NK-92 treated with Interleukin-12 subunit alpha and Interleukin-12 subunit beta, amount 100 ng/mL, for 24 hours (cell line): ENCODE data around the gene CAMTA1.

Experiments used
- DNase-seq: peaks from one replicate; lab custom pipeline; 2025; lab: John Stamatoyannopoulos, UW

The CAMTA1 gene

GRCh38 chr1:6852136-6852890 is 67.1 kb downstream of the CAMTA1 start:
- no peak for DNase-seq

- DNase-seq: no peak
Measured at GRCh38 chr1:6854166-6854565, 68.9 kb downstream of the CAMTA1 start.

- DNase-seq: no peak
Measured at GRCh38 chr1:6857831-6858230, 72.6 kb downstream of the CAMTA1 start.

GRCh38 chr1:6858596-6858995 is 73.3 kb downstream of the CAMTA1 start:
- no peak for DNase-seq

- no peak for DNase-seq
Measured at GRCh38 chr1:6859415-6860343, 74.4 kb downstream of the CAMTA1 start.

GRCh38 chr1:6860401-6860800 is 75.1 kb downstream of the CAMTA1 start:
- DNase-seq: no peak

GRCh38 chr1:6861075-6861724 is 75.9 kb downstream of the CAMTA1 start:
- no peak for DNase-seq

- DNase-seq: no peak
Measured at GRCh38 chr1:6862906-6863305, 77.7 kb downstream of the CAMTA1 start.

GRCh38 chr1:6864166-6864565 is 78.9 kb downstream of the CAMTA1 start:
- no peak for DNase-seq

GRCh38 chr1:6866825-6867224 is 81.6 kb downstream of the CAMTA1 start:
- no peak for DNase-seq

GRCh38 chr1:6867321-6867720 is 82.1 kb downstream of the CAMTA1 start:
- no peak for DNase-seq

GRCh38 chr1:6867729-6868659 is 82.7 kb downstream of the CAMTA1 start:
- no peak for DNase-seq

GRCh38 chr1:6868660-6869380 is 83.6 kb downstream of the CAMTA1 start:
- no peak for DNase-seq

GRCh38 chr1:6869545-6869944 is 84.3 kb downstream of the CAMTA1 start:
- DNase-seq: no peak

GRCh38 chr1:6870086-6870485 is 84.8 kb downstream of the CAMTA1 start:
- no peak for DNase-seq

GRCh38 chr1:6870571-6870970 is 85.3 kb downstream of the CAMTA1 start:
- no peak for DNase-seq

GRCh38 chr1:6871300-6871972 is 86.2 kb downstream of the CAMTA1 start:
- DNase-seq: no peak

GRCh38 chr1:6872573-6873261 is 87.5 kb downstream of the CAMTA1 start:
- DNase-seq: no peak

GRCh38 chr1:6873298-6874015 is 88.2 kb downstream of the CAMTA1 start:
- no peak for DNase-seq
